HUES64 (cell line): ENCODE results near the gene DENND5B.
"Not testable (repeated sequence)": the region's sequence is repeated elsewhere in the genome, so short reads cannot be mapped to it uniquely, and the experiment has no call there.

Experiments
- H3K27ac ChIP-seq: 2 replicates; pipeline ENCODE4 v1.7.0; 2013; ENCODE audit warnings: low read depth, low read length, inconsistent platforms
- H3K27me3 ChIP-seq: 2 replicates; pipeline ENCODE4 v1.6.1; 2013; ENCODE audit warnings: mild to moderate bottlenecking, low read length; ENCODE audit not compliant: insufficient read depth
- H3K36me3 ChIP-seq: 2 replicates; pipeline ENCODE4 v1.6.1; 2013; ENCODE audit warnings: mild to moderate bottlenecking, low read length; ENCODE audit not compliant: insufficient read depth
- H3K4me1 ChIP-seq: 2 replicates; pipeline ENCODE4 v1.6.1; 2013; ENCODE audit warnings: mild to moderate bottlenecking, low read length, moderate library complexity; ENCODE audit not compliant: insufficient read depth
- H3K4me3 ChIP-seq: 2 replicates; pipeline ENCODE4 v1.5.1; 2013; ENCODE audit warnings: mild to moderate bottlenecking, low read length, moderate library complexity
- H3K9ac ChIP-seq: 2 replicates; pipeline ENCODE4 v1.6.1; 2013; ENCODE audit warnings: mild to moderate bottlenecking, low read depth, low read length
- H3K9me3 ChIP-seq: 2 replicates; pipeline ENCODE4 v1.6.1; 2013; ENCODE audit warnings: low read depth, low read length; ENCODE audit not compliant: insufficient read depth
- WGBS: fragments of 150-250, 120-280 bp; methylation state at CpG from one replicate; pipeline ENCODE4 v1.1.7; 2013; ENCODE audit warnings: missing lambda C conversion rate; 5-methylcytosine and 5-hydroxymethylcytosine counted together

DENND5B gene

GRCh38 chr12:31555466-31555865 is 35.5 kb downstream of the DENND5B start:
- not testable (repeated sequence) for H3K4me1 ChIP-seq, H3K9ac ChIP-seq, H3K36me3 ChIP-seq, H3K4me3 ChIP-seq, H3K27me3 ChIP-seq, H3K27ac ChIP-seq
- H3K9me3 ChIP-seq: peaks cover 24% of the 10 kb centered on the region
- WGBS: 97% methylated on average over 7 of the region's 9 CpGs

- not testable (repeated sequence) for H3K27me3 ChIP-seq, H3K36me3 ChIP-seq, H3K27ac ChIP-seq, H3K4me1 ChIP-seq, H3K9ac ChIP-seq, H3K9me3 ChIP-seq, H3K4me3 ChIP-seq
- WGBS: no CpG with 5 or more reads among the region's 3 CpGs
These were observed 40.3 kb downstream of the DENND5B start for GRCh38 chr12:31550590-31550989.

GRCh38 chr12:31536672-31537071 is 54.3 kb downstream of the DENND5B start:
- Histone ChIP-seq H3K4me1 (peaks cover 19% of the 10 kb centered on the region), H3K27me3 (no peaks in the 10 kb centered on the region), H3K36me3 (no peaks in the 10 kb centered on the region), H3K27ac (no peak overlapping the region), H3K9ac (no peak overlapping the region), H3K9me3 (no peaks in the 10 kb centered on the region), H3K4me3 (no peak overlapping the region)

- Histone ChIP-seq H3K27me3 (no peaks in the 10 kb centered on the region), H3K9me3 (no peaks in the 10 kb centered on the region), H3K9ac (no peak overlapping the region), H3K27ac (no peak overlapping the region), H3K4me1 (peaks cover 31% of the 10 kb centered on the region), H3K36me3 (no peaks in the 10 kb centered on the region), H3K4me3 (no peak overlapping the region)
These were observed 57.5 kb downstream of the DENND5B start for GRCh38 chr12:31533470-31533869.

GRCh38 chr12:31531893-31532292 is 59.0 kb downstream of the DENND5B start:
- Histone ChIP-seq H3K27ac (no peak overlapping the region), H3K4me3 (no peak overlapping the region), H3K27me3 (no peaks in the 10 kb centered on the region), H3K36me3 (no peaks in the 10 kb centered on the region), H3K9ac (no peak overlapping the region), H3K9me3 (no peaks in the 10 kb centered on the region), H3K4me1 (peaks cover 36% of the 10 kb centered on the region)
- WGBS: no CpG with 5 or more reads among the region's 1 CpG

- H3K9ac ChIP-seq: no peak overlapping the region
- 94% methylated on average over 7 of the region's 7 CpGs for WGBS
These were observed 62.8 kb downstream of the DENND5B start for GRCh38 chr12:31528095-31528494.

GRCh38 chr12:31527083-31527482 is 63.9 kb downstream of the DENND5B start:
- no peak overlapping the region for H3K27ac ChIP-seq

More at GRCh38 chr12:31528095-31528494, 62.8 kb downstream of the DENND5B start:
- Histone ChIP-seq H3K9me3 (no peaks in the 10 kb centered on the region), H3K36me3 (no peaks in the 10 kb centered on the region), H3K4me1 (peaks cover 45% of the 10 kb centered on the region), H3K27me3 (no peaks in the 10 kb centered on the region), H3K4me3 (no peak overlapping the region), H3K27ac (no peak overlapping the region)

GRCh38 chr12:31526158-31526546 is 64.8 kb downstream of the DENND5B start:
- 52% methylated on average over 3 of the region's 4 CpGs for WGBS
- Histone ChIP-seq H3K9ac (no peak overlapping the region), H3K36me3 (no peaks in the 10 kb centered on the region), H3K4me3 (no peak overlapping the region), H3K9me3 (no peaks in the 10 kb centered on the region), H3K27me3 (no peaks in the 10 kb centered on the region), H3K4me1 (peaks cover 47% of the 10 kb centered on the region), H3K27ac (no peak overlapping the region)

More at GRCh38 chr12:31527083-31527482, 63.9 kb downstream of the DENND5B start:
- Histone ChIP-seq H3K9me3 (no peaks in the 10 kb centered on the region), H3K9ac (no peak overlapping the region), H3K36me3 (no peaks in the 10 kb centered on the region), H3K4me3 (no peak overlapping the region), H3K27me3 (no peaks in the 10 kb centered on the region), H3K4me1 (peaks cover 44% of the 10 kb centered on the region)
- 91% methylated on average over 4 of the region's 4 CpGs for WGBS

GRCh38 chr12:31525496-31526157 is 65.3 kb downstream of the DENND5B start:
- Histone ChIP-seq H3K9me3 (no peaks in the 10 kb centered on the region), H3K4me3 (no peak overlapping the region), H3K27me3 (no peaks in the 10 kb centered on the region), H3K4me1 (peaks cover 44% of the 10 kb centered on the region), H3K27ac (no peak overlapping the region), H3K36me3 (no peaks in the 10 kb centered on the region), H3K9ac (no peak overlapping the region)
- 71% methylated on average over 1 of the region's 3 CpGs for WGBS

GRCh38 chr12:31524791-31525495 is 66.0 kb downstream of the DENND5B start:
- Histone ChIP-seq H3K27ac (no peak overlapping the region), H3K27me3 (no peaks in the 10 kb centered on the region), H3K4me1 (peaks cover 43% of the 10 kb centered on the region), H3K4me3 (no peak overlapping the region), H3K9me3 (no peaks in the 10 kb centered on the region), H3K9ac (no peak overlapping the region), H3K36me3 (no peaks in the 10 kb centered on the region)
- 83% methylated on average over 1 of the region's 1 CpG for WGBS

GRCh38 chr12:31523306-31523705 is 67.6 kb downstream of the DENND5B start:
- Histone ChIP-seq H3K27me3 (no peaks in the 10 kb centered on the region), H3K27ac (no peak overlapping the region), H3K9ac (no peak overlapping the region), H3K9me3 (no peaks in the 10 kb centered on the region), H3K4me3 (no peak overlapping the region), H3K36me3 (no peaks in the 10 kb centered on the region), H3K4me1 (peaks cover 57% of the 10 kb centered on the region)
- 96% methylated on average over 1 of the region's 2 CpGs for WGBS
